HG02678 (cell line): ENCODE measurements around the gene PHAF1.

Source experiments
- ATAC-seq: cut with Tn5 transposase; IDR thresholded peaks from one replicate; pipeline ENCODE4 v1.9.1; 2021; ENCODE audit warnings: mild to moderate bottlenecking, moderate library complexity; ENCODE audit not compliant: unreplicated experiment

Gene PHAF1

DNA sequence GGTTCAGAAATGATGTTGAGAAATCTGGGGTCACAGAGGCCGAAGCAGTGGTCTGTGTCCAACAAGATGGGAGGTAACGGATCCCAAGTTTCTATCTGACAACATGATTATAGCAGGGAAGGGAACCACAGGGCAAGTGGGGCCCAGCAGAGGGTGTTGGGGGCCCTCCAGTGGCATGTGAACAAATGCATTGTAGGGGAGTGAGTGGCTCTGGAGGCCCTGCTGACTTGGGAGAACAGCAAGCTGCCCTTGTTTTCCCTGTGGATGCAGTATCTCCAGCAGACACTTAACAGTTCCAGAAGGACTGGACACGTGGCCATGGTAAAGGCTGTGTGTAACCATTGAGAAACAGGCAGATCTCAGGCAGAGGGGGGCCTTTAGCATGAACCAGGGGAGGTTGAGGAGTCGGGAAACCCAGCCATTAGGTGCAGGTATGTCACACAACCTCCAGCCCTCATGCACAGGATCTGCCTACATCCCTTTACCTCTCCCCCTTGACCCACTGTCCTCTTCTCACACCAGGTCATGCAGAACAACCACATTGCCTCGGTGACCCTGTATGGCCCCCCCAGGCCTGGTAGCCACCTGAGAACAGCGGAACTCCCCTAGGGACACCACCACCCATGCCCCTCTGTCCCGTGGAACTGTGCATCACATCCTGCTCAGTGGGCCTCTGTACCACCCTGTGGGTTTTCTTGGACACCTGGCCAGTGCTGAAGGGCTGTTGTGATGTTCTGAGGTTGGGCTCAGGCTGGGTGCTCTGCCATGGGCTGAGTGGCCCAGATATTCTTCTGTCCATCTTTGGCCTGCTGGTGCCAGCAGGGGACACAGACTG is 37.0 kb downstream of the PHAF1 start:
- ATAC-seq = no peak

GRCh38 chr16:67147437-67148140 is 37.8 kb downstream of the PHAF1 start:
- ATAC-seq = no peak

DNA sequence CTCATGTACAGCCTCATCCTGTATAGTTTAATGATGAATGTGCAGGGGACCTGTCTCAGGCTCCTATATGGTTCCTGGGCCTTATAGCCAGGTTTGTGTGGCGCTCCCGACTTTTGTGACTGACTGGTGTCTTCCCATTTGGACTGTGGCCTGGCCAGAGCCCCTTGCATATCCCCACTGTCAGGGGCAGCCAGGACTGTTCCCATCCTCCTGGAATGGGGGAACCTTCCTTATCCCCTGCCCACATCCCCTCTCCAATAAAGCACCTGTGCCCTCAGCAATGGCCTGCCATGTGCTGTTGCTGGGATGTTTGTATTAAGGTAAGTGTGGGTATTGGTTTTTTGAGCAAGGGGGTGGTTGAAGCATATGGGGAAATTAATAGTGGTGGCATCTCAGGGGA is 38.5 kb downstream of the PHAF1 start:
- no peak for ATAC-seq

DNA sequence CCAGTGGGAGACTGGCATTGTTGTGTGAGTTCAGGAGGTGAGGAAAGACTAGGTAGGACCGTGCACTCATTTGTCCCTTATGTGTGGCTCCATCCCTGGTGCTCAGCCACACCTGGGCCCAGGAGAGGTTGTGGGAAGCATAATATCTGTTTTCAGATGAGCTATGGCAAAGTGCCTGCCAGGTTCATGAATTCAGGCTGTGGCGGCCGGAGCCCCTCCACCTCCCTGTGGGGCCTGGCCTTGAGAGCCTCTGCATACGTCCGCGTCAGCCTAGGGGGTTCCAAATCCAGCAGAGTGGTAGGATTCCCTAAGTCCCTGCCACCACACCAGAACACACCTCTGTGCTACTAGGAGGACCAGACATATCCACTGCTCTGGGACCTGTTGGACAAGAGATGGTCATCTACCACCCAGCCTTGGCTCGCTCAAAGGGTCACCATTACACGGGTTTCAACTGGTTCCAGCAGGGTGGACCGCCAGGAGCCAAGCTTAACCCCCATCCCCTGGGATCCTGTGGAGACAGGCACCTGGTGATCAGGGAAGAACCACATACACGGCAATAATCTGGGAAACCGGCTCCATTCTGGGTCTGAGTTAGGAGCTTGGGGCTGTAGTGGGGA is 39.0 kb downstream of the PHAF1 start:
- ATAC-seq = no peak

DNA sequence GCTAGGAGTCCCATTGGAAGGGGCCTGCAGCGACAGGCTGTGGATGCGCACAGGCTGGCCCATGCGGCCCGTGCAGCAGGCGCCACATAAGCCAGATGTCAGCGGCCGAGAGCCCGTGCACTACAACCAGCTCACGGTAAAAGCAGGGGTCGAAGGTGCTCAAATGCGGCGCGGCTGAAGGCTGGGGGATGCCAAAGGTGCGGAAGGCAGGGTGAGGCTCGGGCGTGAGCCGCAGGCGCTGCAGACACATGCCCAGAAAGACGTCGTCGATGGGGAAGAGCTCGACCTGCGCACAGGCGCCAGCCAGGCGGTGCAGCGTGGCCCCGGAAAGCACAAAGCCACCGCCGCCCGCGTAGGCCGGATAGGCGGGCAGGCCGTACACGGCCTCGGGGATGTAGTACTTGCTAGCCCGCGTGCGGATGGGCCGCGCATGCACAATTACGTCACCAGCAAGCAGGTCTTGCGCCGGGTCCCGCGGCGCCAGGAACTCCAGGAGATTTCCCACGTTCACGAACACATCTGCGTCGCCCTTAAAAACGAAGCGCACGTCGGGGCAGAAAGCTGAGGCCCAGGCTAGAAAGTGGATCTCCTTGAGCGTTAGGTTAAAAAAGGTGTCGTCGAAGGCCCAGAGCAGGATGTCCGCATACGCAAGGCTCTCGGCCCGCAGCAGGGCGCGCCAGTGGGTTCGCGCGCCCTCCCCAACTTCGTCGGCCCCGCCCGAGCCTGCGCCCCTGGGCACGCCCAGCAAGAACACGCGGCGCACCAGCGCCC is 39.7 kb downstream of the PHAF1 start:
- ATAC-seq = no peak

GRCh38 chr16:67150047-67150832 is 40.5 kb downstream of the PHAF1 start:
- peak; percentile 38 for ATAC-seq

DNA sequence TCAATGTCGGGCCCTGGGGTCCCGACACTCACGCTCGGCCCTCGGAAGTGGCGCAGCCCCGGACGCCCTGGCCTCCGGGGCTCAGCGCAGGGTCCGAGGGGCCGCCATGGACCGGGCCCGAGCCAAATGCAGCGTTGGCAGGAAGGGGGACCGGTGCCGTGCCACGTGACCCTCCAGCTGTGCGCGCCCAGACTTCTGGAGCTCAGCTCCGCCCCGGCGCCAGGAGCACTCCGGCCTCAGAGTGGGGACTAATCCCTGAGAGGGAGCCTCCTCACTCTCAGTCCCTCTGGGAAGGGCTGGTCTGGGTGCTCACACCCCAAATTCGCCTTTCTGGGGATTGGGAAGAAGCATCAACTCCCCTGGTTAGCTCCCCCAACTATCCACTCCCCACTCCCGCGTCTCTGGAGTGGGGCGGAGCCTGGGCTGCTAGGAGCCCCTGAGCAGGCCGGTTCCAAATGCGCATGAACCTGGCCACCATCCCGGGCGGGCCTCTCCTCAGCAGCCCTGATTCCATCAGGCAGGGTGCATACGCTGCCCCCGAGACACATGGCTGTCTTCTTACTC is 41.2 kb downstream of the PHAF1 start, which contains the start of gene B3GNT9:
B3GNT9 (minus strand) TSS at position 166 of the 564 bp plus-strand sequence. CDS start 513 bp downstream, outside the sequence.
- peak; percentile 63 for ATAC-seq

- no peak for ATAC-seq
Measured at GRCh38 chr16:67151431-67152097, 41.8 kb downstream of the PHAF1 start.

- ATAC-seq = no peak
Measured at GRCh38 chr16:67154578-67155294, 45.0 kb downstream of the PHAF1 start.

GRCh38 chr16:67155295-67156142 is 45.8 kb downstream of the PHAF1 start:
- ATAC-seq = no peak

DNA sequence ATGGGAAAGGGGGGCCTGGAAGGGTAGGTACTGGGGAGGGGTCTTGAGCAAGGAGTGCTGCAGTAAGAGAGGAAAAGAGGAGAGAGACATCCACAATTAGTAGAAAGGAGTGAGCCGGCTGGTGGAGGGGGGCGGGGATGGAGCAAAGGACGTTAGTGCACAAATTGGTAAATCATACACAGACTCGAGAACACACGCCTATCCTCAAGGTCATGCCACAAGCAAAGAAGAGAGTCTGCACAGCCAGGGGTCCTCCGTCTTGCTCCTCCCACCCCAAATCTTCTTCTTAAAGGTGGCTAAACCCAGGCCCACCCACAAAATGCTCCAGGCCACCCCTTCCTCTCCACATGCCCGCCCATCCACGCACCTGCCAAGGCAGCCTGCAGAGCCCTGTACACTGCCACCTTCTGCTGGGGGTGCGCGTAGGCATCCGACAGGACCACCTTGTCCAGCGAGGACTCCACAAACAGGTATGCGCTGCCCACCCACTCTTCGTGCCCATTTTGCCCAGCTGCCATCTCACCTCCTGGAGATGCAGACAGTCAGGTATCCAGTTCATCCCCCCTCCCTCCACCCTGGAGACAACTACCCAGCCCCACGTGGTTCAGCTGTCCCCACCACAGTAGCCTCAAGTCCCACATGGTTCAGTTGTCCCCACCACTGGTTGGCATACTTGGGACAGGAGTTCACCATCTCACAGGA is 46.6 kb downstream of the PHAF1 start:
- ATAC-seq = no peak

- ATAC-seq = no peak
Measured at GRCh38 chr16:67157106-67157748, 47.5 kb downstream of the PHAF1 start.

DNA sequence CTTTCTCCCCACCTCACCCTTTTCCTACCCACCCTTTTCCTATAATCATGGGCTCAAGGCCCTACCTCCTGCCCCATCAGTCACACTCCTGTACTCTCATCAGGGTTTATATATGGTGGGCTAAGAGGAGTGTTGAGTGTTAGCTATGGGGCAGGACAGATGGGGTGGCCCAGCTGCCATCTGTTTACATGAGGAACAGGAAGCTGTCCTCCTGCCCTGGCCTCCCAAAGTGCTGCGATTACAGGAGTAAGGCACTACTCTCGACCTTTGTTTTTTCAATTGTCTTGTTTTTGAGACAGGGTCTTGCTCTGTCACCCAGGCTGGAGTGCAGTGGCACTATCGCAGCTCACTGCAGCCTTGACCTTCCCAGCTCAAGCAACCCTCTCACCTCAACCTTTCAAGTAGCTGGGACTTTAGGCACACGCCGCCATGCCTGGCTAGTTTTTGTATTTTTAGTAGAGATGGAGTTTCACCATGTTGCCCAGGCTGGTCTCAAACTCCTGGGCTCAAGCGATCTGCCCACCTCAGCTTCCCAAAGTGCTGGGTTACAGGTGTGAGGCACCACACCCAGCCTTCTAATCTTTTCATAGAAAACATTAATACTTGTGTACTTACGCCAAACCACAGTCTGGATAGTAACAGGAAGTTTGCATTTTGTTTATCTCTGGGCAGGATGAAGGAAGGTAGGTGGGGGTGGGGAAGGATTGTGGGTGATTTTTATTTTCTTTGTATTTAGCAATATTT is 48.3 kb downstream of the PHAF1 start:
- ATAC-seq = no peak

- peak; percentile 33 for ATAC-seq
Measured at GRCh38 chr16:67158637-67159600, 49.2 kb downstream of the PHAF1 start.

DNA sequence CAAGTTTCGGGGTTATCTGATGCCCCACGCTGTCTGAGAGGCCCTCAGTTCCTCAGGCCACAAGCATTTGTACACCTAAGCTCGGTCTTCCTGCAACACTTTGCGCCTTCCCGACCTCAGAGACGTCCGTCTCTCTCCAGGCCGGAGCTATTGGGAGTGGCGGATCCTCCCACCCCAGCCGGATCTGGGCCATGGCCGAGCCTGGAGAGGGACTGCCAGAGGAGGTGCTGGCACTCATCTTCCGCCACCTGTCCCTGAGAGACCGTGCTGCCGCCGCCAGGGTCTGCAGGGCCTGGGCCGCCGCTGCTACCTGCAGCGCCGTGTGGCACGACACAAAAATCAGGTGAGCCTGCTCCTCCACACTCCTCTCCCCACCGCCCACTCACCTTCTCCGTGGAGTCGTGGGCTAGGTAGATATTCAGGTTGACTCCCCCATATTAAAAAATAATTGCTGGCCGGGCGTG is 51.9 kb downstream of the PHAF1 start:
- no peak for ATAC-seq
